ENCODE measurements around the gene ATXN10. TPM values are rescaled to one million over a fixed set of nuclear protein-coding genes. Genes with fewer than 3 reads are reported as not detected.
A peak's percentile ranks its signal among the peaks of the same experiment; 100 is the strongest.

The ATXN10 gene
- total and polyA plus RNA-seq, 11 donors = 55.0 to 192 (median 149) TPM

DNA sequence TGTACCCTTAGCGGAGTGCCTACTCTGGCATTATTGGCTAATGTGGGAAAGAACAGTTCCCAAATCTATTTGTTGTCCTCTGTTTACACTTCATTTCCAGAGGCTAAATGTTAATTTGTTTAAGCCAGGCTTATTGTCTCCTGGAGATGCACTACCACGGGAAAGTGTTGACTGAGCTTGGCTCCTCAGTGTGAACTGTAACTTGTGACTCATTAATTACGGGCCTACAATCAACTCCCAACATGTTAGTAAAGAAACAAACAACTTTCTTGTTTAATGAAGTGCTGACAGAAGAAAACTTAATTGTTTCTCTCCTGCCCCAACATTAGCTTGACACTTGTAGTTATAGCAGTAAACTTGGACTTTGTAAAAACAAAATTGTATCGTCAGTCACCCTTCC is 130.4 kb downstream of the ATXN10 start:
- H3K4me1 ChIP-seq = peaks cover 0 to 13% (median 0%) of the 10 kb centered on the region in 12 donors
- H3K27me3 ChIP-seq = no peaks in the 10 kb centered on the region
- peaks cover 0 to 10% (median 2%) of the 10 kb centered on the region in 12 donors for H3K9me3 ChIP-seq
- DNase-seq (no peak), ATAC-seq (no peak)
- no peak overlapping the region for H3K4me3 ChIP-seq
- H3K36me3 ChIP-seq = peaks cover 0 to 9% (median under 1%) of the 10 kb centered on the region in 9 donors
- H3K27ac ChIP-seq = no peak overlapping the region
- intact Hi-C loops (cut with DNase I) = no loop called here
- TF ChIP-seq POLR2A (IDR thresholded peaks at IDR 0.05) = no peak
- TF ChIP-seq, protein P1, sequence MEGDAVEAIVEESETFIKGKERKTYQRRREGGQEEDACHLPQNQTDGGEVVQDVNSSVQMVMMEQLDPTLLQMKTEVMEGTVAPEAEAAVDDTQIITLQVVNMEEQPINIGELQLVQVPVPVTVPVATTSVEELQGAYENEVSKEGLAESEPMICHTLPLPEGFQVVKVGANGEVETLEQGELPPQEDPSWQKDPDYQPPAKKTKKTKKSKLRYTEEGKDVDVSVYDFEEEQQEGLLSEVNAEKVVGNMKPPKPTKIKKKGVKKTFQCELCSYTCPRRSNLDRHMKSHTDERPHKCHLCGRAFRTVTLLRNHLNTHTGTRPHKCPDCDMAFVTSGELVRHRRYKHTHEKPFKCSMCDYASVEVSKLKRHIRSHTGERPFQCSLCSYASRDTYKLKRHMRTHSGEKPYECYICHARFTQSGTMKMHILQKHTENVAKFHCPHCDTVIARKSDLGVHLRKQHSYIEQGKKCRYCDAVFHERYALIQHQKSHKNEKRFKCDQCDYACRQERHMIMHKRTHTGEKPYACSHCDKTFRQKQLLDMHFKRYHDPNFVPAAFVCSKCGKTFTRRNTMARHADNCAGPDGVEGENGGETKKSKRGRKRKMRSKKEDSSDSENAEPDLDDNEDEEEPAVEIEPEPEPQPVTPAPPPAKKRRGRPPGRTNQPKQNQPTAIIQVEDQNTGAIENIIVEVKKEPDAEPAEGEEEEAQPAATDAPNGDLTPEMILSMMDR (IDR thresholded peaks at IDR 0.05) = no peak
- WGBS, 4 donors = 94 to 98% (median 96%) methylated on average over 4 of the region's 4 CpGs

DNA sequence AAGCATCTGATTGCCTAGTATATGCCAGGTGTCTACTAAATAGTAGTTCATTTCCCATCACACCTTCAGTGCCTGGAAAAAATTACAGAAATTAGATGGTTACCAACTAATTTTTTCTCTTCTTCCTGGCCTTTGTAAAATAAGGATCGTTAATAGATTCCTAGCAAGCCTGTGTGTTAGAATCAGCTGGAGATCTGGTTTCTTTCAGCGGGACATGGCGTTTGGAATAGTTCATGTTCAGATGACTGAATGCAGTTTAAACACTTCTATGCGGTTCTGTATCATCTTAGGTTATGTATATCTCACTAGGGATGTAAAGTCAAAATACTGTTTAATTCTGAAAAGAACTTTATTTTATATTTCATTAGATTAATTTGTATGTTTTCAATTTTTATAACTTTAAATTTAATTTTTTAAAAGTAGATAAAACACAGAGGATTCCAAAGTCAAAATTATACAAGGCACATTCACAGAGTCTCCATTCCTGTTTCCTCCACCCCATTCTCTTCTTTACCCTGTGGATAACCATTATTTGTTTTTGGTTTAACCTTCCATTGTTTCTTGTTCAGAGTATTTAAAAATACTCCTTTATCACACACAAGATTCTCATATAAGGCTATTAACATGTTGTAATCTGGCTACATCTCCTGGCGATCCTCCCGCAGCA is 132.8 kb downstream of the ATXN10 start:
- no peak for TF ChIP-seq POLR2A (IDR thresholded peaks at IDR 0.05)
- TF ChIP-seq, protein P1 (IDR thresholded peaks at IDR 0.05) = no peak
- no peaks in the 10 kb centered on the region for H3K27me3 ChIP-seq
- H3K9me3 ChIP-seq = no peaks in the 10 kb centered on the region
- ATAC-seq (no peak), DNase-seq (no peak)
- peaks cover 0 to 24% (median 18%) of the 10 kb centered on the region in 9 donors for H3K36me3 ChIP-seq
- no peak overlapping the region for H3K4me3 ChIP-seq
- intact Hi-C loops (cut with DNase I) = no loop called here
- H3K27ac ChIP-seq = no peak overlapping the region
- 86 to 94% (median 89%) methylated on average over 6 of the region's 6 CpGs for WGBS, 4 donors
- H3K4me1 ChIP-seq = peaks cover 0 to 13% (median 0%) of the 10 kb centered on the region in 12 donors

DNA sequence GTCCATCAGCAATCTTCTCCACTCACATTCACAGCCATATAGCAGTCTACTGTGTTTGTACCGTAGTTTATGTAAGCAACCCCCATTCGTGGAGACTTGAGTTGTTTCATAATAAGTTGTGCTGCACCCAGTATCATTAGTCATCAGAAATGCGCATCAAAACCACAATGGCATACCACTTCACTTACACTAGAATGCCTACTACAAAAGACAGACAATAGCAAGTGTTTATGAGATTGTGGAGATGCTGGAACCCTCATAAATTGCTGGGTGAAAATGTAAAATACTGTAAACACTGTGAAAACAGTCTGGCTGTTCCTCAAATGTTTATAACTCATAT is 133.3 kb downstream of the ATXN10 start:
- no peaks in the 10 kb centered on the region for H3K27me3 ChIP-seq
- 88 to 92% (median 90%) methylated on average over 3 of the region's 3 CpGs for WGBS, 4 donors
- no peak for ATAC-seq

DNA sequence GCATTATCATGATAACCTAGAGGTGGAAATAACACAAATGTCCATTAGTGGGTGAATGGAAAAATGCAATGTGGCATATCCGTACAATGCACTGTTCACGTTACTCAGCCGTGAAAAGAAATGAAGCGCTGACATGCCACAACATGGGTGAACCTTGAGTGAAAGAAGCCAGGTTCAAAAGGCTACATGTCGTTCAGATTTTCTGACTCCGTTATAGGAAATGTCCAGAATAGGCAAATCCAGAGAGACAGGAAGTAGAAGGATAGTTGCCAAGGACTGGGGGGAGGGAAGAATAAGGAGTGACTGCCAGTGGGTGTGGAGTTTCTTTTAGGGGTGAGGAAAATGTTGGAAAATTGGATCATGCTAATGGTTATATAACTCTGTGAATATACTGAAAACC is 133.8 kb downstream of the ATXN10 start:
- ATAC-seq (peak in 2 of 4 donors; percentile 45 to 50), DNase-seq (no peak)
- no peak overlapping the region for H3K27ac ChIP-seq
- intact Hi-C loops (cut with DNase I) = no loop called here
- TF ChIP-seq, protein P1 (IDR thresholded peaks at IDR 0.05) = no peak
- no peak for TF ChIP-seq POLR2A (IDR thresholded peaks at IDR 0.05)
- H3K4me1 ChIP-seq = peaks cover 0 to 13% (median 0%) of the 10 kb centered on the region in 12 donors
- no peaks in the 10 kb centered on the region for H3K9me3 ChIP-seq
- H3K36me3 ChIP-seq = peaks cover 0 to 27% (median 18%) of the 10 kb centered on the region in 9 donors
- no peaks in the 10 kb centered on the region for H3K27me3 ChIP-seq
- no peak overlapping the region for H3K4me3 ChIP-seq
- 70 to 76% (median 74%) methylated on average over 6 of the region's 6 CpGs for WGBS, 4 donors

More for the DNA sequence above, 133.3 kb downstream of the ATXN10 start:
- DNase-seq = no peak
- H3K36me3 ChIP-seq = peaks cover 0 to 27% (median 18%) of the 10 kb centered on the region in 9 donors
- H3K4me3 ChIP-seq = no peak overlapping the region
- peaks cover 0 to 13% (median 0%) of the 10 kb centered on the region in 12 donors for H3K4me1 ChIP-seq
- H3K27ac ChIP-seq = no peak overlapping the region
- intact Hi-C loops (cut with DNase I) = no loop called here
- no peaks in the 10 kb centered on the region for H3K9me3 ChIP-seq
- TF ChIP-seq, protein P1 (IDR thresholded peaks at IDR 0.05) = no peak
- TF ChIP-seq POLR2A (IDR thresholded peaks at IDR 0.05) = no peak
